HG03097 (cell line): Measurements from ENCODE around the gene TMTC3.
"Not testable (repeated sequence)": the region's sequence is repeated elsewhere in the genome, so short reads cannot be mapped to it uniquely, and the experiment has no call there.

ENCODE experiments used
- ATAC-seq: cut with Tn5 transposase; IDR thresholded peaks from one replicate; pipeline ENCODE4 v1.9.1; 2021; ENCODE audit not compliant: unreplicated experiment, low FRiP score

Gene TMTC3

DNA sequence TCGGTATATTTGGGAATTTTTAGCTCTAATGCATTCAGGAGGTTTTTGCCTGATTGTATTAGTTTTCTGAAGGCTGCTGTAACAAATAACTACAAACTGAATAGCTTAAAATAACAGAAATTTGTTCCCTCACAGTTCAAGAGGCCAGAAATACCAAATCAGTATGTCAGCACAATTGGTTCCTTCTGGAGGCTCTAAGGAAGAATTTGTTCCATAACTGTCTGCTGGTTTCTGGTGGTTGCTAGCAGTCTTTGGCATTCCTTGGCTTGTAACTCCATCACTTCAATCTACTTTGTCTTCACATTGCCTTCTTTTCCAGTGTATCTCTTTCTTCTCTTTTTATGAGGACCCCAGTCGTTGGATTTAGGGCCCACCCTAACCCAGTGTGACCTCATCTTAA, 21.3 kb downstream of the TMTC3 start:
- ATAC-seq = no peak

DNA sequence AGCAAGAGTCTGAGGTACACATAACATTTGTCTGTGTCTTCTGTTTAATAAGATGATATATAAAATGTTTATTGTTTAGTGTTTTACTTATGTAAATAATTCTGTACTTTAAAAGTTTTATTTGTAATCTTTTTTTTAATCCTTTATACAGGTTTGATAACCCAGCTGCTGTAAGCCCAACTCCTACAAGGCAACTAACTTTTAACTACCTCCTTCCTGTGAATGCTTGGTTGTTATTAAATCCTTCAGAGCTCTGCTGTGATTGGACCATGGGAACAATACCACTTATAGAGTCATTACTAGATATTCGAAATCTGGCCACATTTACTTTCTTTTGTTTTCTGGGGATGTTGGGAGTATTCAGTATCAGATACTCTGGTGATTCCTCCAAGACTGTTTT, 24.1 kb downstream of the TMTC3 start:
- ATAC-seq = no peak

- no peak for ATAC-seq
These were observed 25.3 kb downstream of the TMTC3 start for GRCh38 chr12:88167384-88167783.

DNA sequence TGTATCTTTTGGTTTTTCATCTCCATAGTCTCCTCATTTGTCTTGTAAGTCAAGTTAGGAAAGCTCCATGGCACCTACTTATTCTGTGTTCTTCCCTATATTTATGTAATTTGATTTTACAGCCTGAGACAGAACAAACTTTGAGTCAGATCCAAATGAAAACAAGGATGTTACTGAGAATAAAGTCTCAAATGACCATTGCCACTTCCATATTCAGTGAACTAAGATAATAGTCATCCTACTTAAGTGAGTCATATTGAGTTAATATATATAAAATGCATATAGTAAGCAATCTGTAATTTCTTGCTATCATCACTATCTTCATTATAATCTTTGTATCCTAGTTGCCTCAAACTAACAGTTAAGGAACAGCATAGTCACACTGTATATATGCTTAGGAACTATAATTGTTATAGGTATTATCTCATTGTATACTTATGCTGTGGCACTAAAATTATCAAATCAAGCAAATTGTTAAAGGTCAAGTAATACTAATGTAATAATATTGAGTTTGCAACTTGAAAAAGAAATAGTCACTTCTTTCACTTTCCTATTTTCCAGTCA, 30.8 kb downstream of the TMTC3 start:
- no peak for ATAC-seq

GRCh38 chr12:88175544-88175943, 33.4 kb downstream of the TMTC3 start:
- no peak for ATAC-seq

DNA sequence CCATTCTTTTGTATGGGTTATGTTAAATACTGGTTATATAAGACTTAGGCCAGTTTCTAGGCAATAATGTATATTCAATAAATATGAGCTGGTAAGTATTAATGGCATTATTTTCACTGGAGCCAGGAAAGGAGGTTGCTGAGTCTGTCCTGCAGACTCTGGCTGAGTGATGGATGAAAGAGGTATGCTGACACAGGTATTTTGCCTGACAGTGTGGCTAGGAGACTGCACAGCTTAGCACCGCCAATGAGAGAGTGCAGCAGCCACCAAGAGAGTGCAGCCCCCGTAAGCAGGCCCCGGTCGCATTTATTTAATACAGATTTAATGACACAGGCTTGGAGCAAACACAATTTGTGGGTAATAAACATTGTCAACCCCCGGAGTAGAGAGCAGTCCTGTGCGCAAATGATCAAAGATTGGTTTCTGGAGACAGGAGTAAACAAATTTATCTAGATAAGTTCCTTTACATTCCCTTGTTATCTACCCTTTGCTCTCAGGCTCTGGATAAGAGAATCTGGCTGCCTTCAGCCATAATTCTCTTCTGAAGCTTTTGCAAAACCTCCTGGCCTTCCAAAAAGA, 37.4 kb downstream of the TMTC3 start:
- ATAC-seq = no peak

DNA sequence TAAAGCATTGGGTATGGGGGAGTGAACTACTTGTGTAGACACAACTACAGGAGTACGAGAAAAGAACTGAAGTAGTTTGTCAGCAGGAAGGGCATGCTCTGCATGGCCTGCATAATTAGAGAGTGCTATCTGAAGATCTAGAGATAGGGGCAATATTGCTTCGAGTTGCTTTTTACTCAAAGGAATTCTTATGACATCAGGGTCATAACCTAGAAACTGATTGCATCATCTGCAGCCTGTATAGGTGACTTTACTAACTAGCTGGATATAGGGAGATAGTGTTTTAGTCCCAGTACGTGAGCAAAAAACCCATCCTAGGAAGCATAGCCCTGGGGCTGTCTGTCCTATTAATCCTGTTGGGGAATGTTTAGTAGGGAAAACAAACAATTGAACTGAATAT, 39.8 kb downstream of the TMTC3 start:
- ATAC-seq = no peak

DNA sequence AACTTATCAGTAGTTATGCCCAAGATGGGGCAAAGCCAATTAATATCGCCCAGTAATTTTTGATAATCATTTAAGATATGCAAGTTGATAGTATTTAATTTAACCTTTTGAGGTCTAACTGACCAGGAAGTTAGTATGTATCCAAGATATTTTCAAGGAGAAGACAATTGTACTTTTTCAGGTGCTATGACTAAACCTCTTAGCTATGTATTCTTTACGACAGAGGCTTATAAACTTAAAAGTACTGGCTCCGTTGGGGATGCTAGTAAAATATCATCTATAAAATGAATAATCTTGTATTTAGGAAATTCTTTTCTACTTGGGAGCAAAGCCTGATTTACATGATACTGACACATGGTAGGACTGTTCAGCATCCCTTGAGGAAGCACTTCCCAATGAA, 40.3 kb downstream of the TMTC3 start:
- no peak for ATAC-seq

- no peak for ATAC-seq
These were observed 42.1 kb downstream of the TMTC3 start for GRCh38 chr12:88184196-88184595.

DNA sequence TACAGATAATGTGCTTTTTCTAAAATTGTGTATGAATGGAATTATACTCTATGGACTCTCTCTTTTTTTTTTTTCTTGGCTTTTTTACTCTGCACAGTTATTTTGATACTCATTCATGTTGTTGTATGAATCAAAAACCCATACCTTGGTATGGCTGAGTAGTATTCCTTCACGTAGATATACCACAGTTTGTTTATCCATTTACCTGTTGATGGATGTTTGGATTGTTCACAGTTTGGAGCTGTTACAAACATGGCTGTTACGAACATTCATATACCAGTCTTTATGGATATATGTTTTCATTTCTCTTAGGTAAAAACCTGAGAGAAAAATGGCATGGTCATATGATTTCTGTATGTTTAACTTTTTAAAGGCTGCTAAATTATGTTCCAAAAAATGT, 43.2 kb downstream of the TMTC3 start:
- ATAC-seq = no peak

DNA sequence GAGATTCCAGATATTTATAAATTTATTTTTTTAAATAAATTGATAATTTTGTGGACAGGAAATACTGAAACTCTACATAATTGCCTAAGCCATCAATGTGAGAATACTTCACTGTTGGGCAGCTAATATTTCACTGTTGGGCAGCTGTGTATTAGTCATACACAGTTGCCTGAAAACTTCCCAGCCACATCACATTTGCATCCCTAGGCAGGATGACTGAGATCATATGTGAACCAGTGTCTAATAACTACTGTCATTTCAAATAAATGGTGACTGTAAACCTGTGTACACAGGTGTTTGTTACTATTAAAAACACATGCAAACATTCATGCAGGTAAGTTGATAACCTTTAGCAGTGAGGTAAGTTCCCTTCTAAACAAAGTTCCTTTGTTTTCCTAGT, 43.9 kb downstream of the TMTC3 start:
- peak; percentile 77 for ATAC-seq

- no peak for ATAC-seq
These were observed 45.5 kb downstream of the TMTC3 start for GRCh38 chr12:88187571-88187970.

- ATAC-seq = no peak
These were observed 46.1 kb downstream of the TMTC3 start for GRCh38 chr12:88188180-88188579.

GRCh38 chr12:88192426-88192825, 50.3 kb downstream of the TMTC3 start:
- no peak for ATAC-seq

DNA sequence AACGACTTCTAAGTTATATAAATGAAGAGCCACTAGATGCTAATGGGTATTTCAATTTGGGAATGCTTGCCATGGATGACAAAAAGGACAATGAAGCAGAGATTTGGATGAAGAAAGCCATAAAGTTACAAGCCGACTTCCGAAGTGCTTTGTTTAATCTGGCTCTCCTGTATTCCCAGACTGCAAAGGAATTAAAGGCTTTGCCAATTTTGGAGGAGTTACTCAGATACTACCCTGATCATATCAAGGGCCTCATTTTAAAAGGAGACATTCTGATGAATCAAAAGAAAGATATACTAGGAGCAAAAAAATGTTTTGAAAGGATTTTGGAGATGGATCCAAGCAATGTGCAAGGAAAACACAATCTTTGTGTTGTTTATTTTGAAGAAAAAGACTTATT, 52.8 kb downstream of the TMTC3 start:
- ATAC-seq = no peak

DNA sequence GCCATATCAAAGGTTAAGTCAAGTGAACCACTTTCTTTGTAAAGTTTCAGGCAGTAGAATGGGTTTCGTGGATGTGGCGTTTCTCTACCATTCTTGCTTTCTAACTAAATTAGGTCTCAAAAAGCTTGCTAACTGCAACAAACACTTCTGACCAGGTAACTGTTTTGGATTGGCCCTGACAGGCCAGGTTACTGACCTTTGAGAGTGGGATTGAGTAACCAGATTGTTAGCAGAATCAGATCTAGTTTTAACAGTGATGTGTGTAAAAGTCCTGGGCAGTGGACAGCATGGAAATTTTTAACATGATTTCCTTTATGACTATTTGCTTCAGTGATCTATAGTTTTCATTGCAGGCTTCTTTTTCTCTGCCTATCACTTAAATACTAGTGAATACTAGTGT, 57.9 kb downstream of the TMTC3 start:
- no peak for ATAC-seq

DNA sequence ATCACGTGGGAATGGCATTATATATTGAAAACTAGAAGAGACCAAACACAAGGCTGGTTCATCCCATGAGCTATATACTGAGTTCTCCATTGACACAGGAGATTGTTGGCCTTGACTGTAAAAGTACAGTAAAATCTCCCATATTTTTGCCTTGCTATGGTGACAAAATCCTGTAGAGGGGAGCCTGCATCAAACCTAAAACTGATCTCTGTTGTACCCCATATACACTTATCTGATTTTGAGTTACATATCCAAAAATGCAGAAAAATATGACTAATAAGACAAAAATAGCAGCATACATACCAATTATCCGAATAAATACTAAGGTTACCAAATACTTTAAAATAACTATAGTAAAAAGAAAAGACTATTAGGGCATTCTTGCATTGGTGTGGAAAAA, 60.4 kb downstream of the TMTC3 start:
- no peak for ATAC-seq

DNA sequence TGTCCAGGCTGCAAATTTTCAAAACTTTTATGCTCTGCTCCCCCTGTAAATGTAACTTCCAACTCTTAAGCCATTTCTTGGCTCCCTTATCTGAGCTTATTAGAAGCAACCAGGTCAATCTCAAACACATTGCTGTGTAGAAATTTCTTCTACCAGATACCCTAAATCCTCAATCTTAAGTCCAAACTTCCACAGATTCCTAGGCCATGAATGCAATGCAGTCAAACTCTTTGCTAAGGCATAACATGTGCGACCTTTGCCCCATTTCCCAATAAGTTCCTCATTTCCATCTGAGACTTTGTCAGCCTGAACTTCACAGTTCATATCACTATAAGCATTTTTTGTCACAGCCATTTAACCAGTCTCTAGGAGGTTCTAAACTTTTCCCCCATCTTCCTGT, 64.5 kb downstream of the TMTC3 start:
- no peak for ATAC-seq

- no peak for ATAC-seq
These were observed 66.0 kb downstream of the TMTC3 start for GRCh38 chr12:88207921-88208620.

- ATAC-seq = no peak
These were observed 66.6 kb downstream of the TMTC3 start for GRCh38 chr12:88208661-88209060.

GRCh38 chr12:88210311-88210710, 68.2 kb downstream of the TMTC3 start:
- ATAC-seq = not testable (repeated sequence)

DNA sequence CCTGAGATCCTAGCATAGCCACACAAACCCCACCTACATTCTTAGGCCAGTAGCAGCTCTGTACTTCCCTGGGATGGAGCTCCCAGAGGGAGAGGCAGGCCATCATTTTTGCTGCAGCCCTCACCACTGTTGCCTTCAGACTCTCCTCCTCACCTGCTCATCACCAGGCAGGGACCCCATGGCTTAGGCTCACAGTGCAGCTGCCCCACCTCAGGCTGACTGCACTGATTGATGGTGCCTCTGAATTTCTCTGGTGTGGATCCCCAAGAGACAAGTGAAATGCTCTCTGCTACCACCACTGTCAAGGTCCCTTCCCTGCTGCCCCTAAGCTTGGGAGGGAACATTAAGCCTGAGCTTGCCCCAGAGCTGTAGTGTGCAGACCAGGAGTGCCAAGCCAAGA, 76.2 kb downstream of the TMTC3 start:
- no peak for ATAC-seq
